GM21447 (cell line): ENCODE measurements around the gene C16orf82.
A peak's percentile ranks its signal among the peaks of the same experiment; 100 is the strongest.
"Not testable (repeated sequence)": the region's sequence is repeated elsewhere in the genome, so short reads cannot be mapped to it uniquely, and the experiment has no call there.

Source experiments
- ATAC-seq: cut with Tn5 transposase; IDR thresholded peaks from one replicate; pipeline ENCODE4 v1.9.1; 2021; ENCODE audit not compliant: unreplicated experiment

Gene C16orf82

DNA sequence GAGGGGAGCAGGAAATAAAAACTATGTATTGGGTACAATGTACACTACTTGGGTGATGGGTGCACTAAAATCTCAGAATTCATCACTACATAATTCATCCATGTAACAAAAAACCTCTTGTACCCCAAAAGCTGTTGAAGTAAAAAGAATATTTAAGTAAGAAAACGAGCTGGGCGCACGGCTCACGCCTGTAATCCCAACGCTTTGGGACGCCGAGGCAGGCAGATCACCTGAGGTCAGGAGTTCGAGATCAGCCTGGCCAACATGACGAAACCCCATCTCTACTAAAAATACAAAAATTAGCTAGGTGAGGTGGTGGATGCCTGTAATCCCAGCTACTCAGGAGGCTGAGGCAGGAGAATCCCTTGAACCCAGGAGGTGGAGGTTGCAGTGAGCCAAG is 19.3 kb downstream of the C16orf82 start:
- not testable (repeated sequence) for ATAC-seq

DNA sequence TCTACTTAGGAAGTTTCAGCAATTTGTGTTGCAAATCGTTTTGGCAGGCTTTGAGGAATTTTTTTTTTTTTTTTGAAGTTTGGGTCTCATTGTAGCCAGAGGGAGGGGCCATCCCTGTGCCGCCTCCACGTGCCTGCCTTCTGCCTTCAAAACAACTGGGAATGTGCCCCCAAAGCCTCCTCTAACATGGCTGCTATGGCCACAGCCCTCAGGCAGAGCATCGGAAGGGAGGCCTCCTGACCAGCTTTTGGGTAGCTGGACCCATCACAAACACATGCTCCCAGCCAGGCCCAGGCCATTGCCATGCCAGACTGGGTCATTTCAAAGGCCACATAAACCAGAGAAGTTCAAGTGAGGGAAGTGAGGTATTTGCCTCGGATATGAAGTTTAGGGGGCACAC is 21.5 kb downstream of the C16orf82 start:
- ATAC-seq: no peak

DNA sequence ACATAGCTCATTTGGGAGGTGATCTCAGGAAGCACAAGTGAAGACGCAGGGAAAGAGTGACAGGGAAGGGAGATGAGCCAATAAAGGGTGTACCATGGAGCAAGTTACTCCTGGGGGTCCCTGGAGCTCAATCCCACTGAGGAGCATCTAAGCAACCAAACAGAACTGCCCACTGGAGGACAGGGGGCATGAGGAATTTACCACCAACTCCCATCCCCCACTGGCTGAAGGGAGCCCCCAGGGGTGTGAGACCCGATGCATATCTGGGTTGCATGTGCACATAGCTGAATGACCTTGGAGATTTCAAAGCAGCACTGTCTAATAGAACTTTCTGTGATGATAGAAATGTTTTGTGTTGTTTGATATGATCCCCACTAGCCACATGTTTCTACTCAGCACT is 29.6 kb downstream of the C16orf82 start:
- ATAC-seq: no peak

DNA sequence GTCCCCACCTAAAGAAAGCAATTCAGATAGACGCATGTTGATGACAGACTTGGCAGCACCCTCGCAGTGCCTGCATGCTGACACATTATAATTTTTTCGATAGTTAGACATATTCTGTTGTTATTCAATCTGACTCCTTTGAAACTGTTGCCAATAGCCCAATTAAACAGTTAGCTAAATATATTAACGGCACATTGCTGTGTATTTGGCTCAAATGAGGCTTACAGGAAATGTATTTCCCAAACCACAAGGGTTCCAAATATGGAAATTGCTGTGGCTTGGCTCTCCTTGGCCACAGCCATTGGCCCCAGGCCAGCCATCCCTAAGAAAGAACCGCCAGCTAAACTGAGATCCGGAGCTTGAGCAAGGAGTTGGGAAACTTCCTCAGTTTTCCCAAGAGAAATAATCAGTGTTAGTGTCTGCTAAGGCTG is 31.1 kb downstream of the C16orf82 start:
- no peak for ATAC-seq

DNA sequence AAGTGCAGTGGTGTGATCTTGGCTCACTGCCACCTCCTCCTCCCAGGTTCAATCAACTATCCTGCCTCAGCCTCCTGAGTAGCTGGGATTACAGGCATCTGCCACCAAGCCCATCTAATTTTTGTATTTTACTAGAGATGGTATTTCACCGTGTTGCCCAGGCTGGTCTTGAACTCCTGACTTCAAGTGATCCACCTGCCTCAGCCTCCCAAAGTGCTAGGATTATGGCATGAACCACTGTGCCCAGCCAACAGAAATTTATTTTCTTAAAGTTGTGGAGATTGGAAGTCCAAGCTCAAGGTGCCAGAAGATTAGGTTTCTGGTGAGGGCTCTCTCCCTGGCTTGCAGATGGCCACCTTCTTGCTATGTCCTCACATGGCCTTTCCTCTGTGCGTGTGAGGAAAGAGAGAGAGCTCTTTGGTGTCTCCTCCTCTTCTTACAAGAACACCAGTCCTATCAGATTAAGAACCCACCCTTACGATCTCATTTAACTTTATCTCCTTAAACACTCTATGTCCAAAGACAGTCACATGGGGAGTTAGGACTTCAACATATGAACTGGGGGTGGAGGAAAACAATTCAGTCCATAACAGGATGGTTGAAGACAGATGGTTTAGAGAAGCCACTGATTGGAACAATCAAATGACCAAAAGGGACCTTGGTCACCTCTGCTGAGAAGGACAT is 31.8 kb downstream of the C16orf82 start:
- ATAC-seq: no peak

DNA sequence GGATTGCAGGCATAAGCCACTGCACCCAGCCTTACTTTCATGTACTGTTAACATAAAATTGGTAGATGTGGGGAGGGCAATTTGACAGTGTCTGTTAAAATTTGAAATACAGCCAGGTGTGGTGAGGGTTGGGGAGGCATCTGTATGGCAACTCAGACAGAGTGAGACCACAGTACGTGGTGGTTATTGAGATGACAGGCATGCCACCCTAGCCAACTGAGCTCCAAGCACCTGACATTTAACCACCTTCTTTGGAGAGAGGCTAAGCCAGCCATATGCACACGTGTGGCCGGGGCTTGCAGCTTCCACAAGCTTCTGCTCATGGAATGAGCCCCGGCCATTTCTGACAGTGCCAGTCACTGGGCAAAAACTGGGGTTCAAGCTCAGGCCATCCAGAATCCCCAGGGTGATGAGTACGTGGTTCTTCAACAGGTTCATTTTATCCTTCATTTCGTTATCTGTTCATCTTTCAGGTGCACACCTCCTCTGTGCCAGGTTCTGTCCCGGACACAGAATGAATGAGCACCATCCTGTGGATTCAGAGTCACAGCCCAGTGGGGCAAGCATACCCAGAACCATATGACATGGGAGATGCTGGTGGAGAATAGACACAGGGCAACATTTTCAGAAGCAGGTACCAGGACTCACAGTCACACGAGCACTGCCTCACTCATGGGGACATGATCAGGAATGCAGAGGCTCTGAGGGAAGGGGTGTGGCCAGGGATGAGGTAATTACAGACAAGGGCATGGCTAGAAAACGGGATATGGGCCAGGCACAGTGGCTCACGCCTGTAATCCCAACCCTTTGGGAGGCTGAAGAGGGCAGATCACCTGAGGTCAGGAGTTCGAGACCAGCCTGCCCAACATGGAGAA is 36.2 kb downstream of the C16orf82 start:
- ATAC-seq: no peak

DNA sequence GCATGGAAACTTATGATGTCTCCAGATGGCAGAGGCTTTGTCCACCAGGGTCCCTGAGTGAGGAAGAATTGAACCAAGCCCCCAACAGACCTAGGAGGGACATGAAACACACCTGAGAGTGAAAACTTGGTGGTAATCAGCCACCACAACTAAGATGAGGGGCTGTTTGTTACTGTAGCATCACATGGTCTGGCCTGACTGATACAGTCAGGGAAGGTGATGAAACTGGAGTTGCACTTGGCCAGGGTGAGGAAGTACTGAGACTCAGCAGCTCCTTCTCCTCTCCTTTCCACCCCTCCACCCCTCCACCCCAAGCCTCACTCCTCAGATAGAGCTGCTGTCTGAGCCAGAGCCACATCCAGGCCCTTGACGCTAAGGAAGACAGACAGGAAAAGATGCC is 37.2 kb downstream of the C16orf82 start:
- no peak for ATAC-seq

DNA sequence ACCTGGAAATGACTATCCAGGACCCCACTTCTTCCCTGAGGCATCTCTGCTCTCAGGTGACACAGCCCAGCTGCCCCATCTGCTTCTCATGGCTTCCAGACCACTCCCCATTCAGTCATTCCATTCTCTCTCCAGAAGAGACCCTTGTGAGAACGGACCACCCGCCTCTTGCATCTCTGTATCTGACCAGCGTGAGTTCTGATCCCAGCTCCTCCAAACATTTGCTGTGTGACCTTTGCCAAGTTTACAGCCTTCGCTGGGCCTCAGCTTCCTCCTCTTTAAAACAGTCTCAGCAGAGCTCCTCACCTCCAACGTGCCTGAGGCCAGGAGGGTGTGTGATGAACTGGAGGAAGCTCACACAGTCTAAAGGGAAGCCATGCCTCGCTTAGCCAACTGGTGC is 39.6 kb downstream of the C16orf82 start:
- ATAC-seq: no peak

DNA sequence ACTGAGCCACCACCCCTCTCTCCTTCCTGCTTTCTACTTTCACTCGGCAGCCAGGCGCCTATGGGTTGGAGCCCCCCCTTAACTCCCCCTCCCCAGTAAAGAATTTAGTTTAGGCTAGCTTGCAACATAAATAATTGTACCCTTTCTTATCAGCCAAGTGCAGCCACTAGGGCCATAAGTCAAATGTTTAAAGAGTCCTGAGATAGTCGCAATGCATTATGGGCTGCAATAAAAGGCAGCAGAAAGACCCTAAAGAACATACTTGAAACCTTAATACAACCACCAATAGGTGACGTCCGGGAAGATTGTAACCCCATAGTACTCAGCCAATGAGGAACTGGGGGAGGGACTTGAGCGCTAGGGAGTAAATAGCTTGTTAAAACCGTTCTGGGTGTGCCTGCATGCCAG is 40.5 kb downstream of the C16orf82 start:
- no peak for ATAC-seq

DNA sequence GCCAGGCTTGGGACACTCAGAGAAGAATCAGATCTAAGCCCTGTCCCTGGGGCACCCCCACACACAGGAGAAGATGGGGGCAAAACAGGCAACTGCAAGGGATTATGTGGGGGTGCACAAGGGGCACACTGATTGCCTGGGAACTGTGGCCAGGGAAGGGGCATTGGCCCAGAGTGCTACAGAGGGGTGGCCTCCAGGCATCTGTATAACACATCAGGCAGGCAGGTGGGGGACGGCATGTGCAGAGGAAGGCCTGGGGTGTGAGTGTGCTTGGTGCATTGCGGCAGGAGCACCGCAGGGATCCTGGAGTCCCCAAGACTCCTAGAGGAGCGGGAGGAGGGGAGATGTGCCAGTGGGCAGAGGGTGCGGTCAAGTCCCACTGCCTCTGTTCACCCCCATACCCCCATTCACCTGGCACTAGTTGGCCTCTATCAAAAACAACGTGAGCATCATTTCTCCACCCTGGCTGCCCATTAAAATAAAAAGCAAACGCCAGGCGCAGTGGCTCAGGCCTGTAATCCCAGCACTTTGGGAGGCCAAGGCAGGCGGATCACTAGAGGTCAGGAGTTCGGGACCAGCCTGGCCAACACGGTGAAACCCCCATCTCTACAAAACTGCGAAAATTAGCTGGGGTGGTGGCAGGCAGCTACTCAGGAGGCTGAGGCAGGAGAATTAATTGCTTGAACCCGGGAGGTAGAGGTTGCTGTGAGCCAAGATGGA is 41.5 kb downstream of the C16orf82 start:
- no peak for ATAC-seq

DNA sequence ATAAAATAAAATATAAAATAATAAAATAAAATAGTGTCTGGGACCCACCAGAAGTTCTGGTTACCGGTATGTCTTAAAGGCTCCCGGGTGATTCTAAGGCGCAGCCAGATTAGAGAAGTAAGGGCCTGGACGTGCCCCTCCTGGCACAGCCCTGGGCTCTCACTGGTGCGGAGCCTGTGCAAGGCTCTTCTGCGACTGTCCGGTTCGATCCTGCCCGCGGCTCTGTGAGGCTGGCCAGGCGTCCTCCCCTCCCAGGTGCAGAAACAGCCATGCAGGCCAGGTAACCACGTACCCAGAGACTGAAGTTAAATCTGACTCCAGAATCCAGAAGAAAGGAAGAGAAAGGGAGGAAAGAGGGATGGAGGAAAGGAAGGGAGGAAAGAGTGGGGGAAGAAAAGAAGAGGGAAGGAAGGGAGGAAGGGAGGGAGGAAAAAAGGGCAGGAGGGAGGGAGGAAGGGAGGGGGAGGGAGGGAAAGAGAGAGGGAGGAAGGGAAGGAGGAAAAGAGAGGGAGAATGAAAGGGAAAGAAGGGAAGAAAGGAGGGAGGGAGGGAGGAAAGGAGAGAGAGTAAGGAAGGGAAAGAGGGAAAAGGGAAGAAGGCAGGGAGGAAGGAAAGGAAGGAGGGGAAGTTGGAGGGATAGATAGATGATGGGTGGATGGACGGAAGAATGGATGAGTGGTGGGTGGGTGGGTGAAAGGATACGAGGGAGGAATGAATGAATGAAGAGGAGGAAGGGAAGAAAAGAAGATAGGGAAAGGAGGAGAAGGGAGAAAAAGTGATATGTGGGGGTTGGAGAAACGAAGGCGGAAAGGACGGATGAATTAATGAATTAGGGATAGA is 42.3 kb downstream of the C16orf82 start:
- ATAC-seq: no peak

DNA sequence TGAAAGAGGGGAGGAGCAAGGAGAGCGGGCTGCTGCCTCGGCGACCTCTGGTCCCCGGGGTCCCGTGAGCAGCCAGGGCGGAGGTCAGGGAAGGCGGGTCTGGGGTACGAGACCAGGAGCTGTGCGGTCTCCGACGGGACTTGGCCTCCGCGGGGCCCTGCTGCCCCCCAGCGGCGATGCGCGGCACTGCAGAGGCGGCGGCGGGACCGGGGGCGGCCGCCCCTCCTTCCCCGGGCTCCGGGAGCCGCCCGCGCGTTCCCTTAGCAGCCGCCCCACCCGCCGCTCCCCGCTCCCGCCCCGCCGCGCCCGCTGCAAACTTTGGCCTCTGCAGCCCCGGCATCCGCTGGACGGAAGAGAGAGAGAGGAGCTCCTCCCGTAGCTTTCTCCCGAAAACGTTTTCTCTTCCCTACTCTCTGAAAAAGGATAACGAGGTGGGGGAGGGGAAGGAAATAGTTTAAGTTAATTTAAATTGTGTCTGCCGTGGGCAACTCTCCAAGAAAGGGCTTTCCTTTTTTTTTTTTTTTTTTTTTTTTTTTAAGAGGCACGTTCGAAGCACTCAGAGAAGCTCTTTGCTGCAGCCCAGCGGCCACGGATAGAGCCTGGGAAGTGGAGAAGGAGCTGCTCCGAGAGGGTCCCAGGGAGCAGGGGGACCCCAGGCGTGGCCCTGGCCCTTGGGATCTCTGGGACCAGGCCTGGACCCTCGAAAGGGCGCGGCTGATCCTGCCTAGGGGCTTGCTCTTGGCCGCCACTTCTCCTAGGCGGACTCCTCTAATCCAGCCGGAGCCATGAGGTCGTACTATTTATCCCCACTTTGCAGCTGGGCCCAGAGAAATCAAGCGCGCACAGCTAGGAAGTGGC is 43.2 kb downstream of the C16orf82 start:
- no peak for ATAC-seq

DNA sequence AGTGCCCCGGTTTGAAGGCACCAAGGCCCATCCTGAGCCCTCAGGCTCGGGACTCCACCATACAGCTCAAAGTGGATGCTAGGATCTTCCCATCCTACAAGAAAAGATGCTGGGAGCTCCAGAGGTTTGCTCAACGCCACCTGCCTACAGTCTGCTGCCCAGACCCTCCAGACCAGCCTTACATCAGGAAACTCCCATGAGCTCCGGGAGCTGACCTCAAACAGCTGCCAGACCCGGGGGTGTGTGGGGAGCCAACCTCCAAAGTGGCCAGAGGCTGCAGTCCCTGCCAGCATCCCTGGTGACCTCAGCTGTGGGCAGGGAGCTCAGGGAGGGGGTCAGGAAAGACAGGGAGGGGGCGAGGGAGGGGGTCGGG is 43.8 kb downstream of the C16orf82 start:
- no peak for ATAC-seq

DNA sequence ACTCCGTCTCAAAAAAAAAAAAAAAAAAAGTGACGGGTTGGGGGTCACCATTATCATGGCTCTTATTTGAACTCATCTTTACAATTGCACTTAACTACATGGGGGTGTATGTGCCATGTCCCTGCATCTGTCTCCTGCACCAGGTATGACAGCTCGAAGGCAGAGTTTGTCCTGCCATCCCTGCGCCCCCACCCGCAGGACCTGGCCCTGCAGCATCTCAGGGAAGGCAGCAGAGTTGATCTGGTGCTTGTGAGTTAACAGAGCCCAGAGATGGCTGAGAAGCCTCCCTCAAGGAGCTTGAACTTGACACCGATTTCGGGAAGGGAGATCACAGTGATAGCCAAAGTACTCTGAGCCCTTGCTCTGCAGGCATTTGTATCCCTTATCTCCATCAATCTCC is 44.8 kb downstream of the C16orf82 start:
- ATAC-seq: no peak

DNA sequence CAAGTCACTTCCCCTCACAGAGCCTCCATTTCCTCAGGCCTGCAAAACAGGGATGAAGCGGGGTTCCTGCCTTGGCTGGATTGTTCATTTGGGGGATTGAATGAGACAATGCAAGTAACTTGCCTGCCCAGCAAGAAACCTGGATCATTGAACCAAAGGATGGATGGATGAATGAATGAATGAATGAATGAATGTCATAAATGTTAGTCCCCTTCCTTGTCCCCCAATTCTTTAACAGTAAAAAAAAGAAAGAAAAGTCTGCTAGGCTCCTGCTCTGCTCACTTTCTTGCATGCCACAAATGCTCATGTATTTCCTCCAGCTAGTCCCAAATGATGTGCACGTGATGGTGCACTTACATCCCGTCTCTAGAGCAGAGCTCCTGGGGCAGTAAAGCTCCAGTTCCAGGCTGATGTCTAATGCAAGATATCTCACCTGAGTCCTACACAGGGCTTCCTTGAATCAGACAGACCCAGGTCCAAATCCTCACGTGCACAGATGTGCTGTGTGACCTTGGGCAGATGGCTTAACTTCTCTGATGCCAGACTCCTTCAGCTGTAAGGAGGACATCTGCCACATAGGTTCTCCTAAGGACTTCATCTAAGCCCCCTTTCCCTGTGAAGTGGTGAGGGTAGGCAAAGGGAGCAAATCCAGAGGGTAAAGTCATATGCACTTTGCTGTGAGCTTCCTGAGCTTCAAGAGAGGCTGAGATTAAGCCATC is 45.5 kb downstream of the C16orf82 start:
- no peak for ATAC-seq

DNA sequence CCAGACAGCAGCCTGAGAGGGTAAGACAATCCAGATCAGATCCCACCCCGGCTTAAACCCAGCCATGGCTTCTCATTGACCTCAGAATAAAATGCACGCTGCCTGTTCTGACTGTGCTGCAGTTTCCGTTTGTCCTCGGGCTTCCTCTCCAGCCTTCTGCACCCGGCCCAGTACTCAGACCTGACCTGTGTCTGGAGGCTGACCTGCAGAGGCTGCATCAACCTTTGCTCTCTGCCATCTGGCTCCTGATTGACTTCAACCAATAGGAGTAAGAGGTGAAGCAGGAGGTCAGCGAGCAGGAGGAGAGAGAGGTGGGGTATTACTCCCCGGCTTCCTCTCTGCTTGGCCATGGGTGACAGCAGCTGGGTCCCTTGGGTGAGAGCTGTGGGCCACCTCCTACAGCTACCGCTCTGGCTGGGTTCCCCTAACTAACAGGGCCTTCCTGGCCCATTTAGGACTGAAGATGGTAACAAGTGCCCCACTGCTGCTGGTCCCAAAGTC is 46.7 kb downstream of the C16orf82 start:
- peak; percentile 58 for ATAC-seq

DNA sequence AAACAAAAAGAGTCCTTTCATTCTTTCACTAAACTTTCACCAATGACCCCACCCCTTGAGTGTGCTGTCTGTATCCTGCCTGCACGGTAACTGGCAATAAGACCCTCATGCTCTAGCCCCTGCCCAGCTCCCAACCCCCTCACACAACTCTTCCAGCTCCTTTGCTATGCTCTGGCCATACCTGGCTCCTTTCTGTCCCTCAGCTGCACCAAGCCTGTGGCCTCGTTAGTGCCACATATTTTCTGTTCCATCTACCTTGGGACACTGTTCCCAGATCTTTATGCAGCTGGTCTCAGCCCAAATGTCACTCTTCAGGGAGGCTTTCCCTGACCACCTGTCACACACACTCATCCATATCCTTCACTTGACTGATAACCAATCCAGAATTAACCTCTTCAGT is 47.3 kb downstream of the C16orf82 start:
- ATAC-seq: no peak

DNA sequence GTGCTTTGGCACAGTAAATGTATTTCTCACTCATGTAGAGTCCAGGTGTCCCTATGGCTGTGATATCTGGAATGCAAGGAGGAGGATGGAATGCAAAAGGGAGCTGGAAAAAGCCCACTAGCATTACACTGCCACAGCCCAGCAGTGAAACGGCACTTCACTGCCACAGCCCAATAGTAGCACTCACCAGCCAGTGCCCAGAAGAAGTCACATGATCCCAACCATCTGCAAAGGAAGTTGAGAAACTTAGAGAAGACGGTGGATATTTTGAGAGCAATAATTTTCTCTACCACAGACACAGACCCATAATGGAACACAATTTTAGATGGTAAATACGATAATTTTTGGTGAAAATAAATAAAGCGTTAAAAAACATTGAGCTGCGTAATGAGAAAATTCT is 51.8 kb downstream of the C16orf82 start:
- no peak for ATAC-seq
